HK-2 (cell line): ENCODE measurements around the gene PTPN4.
"Not testable (repeated sequence)": the region's sequence is repeated elsewhere in the genome, so short reads cannot be mapped to it uniquely, and the experiment has no call there.

ENCODE experiments used
- DNase-seq: peaks from one replicate; pipeline ENCODE4 v3.0.0-alpha.2; 2018; ENCODE audit not compliant: unreplicated experiment

Gene PTPN4

DNA sequence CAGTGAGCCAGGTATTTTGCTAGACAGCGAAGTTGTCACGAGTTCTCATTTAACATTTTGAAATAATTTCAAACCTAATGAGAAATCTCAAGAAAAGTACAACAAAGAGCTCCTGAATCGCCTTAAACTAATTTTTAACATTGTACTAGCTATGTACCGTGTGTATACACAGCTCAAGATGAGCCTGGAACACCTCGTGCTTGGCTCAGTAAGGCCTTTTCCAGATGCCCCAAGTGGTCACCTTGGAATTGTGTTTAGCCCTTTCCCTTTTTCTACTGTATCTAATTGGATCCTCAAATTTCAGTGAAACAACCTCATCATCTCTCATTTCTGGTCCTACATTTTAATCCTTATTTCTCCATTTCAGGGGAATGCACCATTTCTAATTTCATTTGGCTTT, 7.2 kb downstream of the PTPN4 start:
- no peak for DNase-seq

DNA sequence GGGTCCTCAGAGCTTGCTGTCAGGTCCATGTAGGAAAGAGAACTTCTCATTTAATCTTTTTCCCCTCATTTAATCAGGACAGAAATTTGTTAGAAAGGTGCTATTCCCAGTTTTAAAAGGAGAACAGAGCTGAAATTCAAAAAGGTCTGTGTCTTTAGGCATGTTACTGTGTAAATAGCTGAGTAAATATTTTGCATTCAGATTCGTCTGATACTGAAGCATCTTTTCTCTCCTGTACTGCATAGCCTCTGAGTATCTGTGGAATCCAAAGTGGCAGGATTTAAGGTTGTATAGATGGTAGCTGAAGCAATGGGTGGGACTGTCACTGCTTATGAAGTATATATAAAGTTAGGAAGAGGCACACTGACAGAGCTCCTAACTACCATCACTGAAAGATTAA, 9.0 kb downstream of the PTPN4 start:
- DNase-seq, result no peak

DNA sequence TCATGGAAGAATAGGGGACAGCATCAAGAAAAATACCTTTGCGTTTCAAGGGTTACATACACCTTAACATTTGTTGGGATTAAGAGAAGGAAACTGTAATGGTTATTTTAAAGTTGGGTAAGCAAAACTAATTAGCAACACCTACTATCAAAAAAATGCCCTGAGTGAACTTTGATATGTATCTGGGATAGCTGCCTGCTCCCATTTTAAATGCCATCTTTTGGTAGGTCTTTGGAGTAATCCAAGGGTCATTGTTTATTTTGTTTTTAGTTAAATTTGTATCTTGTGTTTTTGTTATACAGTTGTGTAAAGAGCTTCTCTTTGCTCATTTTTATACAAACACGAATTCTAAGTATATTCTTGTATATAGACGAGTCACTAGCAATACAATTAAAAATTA, 9.9 kb downstream of the PTPN4 start:
- no peak for DNase-seq

DNA sequence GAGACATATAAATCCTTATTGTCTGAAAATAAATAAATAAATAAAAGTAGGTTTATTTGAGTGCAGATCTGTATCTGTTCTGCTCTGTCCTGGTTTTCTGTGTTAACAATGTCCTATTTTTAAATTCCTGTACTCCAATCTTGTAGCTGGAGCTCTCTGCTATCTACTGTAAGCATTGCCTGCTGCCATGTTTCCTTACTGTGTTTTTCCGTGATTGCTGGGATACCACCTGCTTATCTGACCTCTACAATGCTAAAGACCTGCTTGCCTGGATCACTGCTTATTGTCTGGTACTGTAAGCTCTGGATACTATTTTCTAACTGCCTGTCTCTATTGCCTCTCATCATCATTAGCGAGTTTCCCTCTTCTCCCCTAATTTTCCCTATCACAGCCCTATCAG, 11.6 kb downstream of the PTPN4 start:
- DNase-seq, result no peak

DNA sequence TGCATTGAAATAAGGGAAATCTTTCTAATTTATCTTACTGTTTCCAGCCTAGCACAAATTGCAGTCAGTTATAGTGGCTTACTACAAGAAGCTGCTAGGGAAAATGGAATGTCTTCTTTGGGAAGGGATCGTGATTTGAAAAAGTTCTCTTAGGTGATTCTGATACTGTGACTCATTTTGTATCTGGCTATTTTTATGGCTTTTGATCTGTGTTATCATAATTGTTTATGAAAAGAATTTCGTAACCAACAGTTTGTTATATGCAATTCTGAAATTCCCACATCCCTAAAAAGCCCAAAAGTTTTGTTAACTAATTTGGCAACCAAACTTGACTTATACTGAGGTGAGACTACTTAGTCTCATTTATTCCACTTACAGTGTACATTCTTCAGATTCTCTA, 12.4 kb downstream of the PTPN4 start:
- DNase-seq, result no peak

DNA sequence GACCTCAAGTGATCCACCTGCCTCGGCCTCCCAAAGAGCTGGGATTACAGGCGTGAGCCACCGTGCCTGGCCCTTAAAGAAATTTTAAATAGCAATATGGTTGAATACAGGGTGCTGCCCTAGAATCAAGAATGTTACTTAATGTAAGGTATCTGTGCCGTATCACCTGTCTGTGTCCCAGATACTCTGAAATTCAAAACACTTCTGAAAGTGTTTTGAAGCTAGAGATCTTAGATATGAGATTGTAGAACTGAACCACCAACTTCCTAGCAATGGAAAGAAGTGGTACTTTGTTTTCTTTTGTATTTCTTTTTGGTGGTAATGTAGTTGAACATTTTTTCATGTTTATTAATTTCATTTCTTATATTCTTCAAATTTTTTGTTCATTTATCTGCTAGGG, 13.0 kb downstream of the PTPN4 start:
- no peak for DNase-seq

DNA sequence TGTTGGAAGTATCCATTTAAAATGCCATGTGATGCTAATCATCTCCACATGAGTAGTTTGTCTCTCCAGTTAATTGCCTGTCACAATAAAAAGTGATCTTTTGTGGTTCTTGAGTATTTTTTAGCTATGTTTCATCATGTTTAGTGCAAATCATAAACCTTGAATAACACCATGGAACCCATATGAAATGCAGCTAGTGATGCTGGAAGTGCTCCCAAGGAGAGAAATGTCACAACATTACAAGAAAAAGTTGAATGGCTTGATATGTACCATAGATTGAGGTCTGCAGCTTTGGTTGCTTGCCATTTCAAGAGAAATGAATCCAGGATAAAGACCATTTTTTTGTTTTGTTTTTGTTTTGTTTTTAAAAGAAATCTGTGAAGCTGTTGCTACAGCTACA, 14.3 kb downstream of the PTPN4 start:
- no peak for DNase-seq

DNA sequence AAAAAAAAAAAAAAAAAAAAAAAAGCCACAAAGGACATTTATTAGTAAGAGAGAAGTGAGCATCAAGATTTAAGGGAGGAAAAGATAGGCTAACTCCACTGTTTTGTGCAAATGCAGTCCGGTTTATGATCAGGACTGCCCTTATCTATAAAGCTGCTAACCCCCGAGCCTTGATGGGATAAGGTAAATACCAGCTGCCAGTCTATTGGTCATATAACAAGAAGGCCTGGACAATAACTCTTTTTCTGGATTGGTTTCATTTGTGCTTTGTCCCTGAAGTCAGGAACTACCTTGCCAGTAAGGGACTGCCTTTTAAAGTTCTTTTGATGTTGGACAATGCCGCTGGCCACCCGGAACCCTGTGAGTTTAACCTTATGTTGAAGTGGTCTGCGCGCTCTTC, 15.4 kb downstream of the PTPN4 start:
- DNase-seq, result no peak

DNA sequence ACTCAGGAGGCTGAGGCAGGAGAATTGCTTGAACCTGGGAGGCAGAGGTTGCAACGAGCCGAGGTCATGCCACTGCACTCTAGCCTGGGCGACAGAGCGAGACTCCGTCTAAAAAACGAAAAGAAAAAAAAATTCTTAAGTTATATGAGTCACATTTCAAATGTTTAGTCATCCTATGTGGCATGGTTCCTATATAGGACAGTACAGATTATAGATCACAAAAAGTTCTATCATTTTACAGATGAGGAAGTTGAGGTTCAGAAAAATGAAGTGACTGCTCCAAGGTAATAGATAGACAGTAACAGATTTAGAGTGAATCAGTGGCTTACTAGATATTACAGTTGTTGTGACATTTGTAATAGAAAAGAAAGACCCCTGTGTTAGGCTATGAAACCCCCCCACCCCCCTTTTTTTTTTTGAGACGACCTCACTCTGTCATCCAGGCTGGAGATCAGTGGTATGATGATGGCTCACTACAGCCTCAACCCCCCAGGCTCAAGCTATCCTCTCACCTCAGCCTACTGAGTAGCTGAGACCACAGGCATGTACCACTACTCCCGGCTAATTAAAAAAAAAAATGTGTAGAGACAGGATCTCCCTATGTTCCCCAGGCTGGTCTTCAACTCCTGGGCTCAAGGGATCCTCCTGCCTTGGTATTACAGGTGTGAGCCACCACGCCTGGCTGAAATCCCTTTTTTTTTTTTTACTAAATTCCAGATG, 22.7 kb downstream of the PTPN4 start:
- no peak for DNase-seq

DNA sequence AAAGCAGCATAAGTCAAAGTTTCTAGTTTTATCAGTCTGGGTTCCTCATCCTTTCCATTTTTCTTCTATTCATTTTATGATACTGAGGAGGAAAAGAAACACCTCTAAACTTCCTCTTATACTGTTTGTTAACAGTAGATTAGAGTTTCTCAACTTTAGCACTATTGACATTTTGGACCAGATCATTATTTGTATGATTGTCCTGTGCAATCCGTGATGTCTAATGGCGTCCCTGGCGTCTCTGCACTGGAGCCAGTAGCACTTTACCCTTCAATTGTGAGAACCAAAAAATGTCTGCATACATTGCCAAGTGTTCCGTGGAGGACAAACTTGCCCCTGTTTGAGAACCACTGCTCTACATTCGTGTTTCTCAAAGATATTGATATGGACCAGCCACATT, 25.2 kb downstream of the PTPN4 start:
- no peak for DNase-seq

DNA sequence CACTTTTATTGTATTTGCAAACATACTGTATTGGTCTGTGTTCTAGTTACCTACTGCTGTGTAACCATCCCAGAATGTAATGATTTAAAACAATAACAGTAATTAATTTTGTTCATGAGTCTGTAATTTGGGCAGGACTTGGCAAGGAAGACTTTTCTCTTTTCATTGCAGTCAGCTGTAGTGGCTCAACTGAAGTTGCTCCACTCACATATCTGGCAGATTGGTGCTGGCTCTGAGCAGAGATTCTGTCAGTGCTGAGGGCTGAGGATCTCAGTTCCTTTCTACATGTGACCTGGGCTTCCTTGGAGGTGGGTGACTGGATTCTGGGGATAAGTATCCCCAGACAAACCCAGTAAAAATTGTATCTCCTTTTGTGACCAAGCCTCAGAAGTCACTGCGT, 26.6 kb downstream of the PTPN4 start:
- no peak for DNase-seq

DNA sequence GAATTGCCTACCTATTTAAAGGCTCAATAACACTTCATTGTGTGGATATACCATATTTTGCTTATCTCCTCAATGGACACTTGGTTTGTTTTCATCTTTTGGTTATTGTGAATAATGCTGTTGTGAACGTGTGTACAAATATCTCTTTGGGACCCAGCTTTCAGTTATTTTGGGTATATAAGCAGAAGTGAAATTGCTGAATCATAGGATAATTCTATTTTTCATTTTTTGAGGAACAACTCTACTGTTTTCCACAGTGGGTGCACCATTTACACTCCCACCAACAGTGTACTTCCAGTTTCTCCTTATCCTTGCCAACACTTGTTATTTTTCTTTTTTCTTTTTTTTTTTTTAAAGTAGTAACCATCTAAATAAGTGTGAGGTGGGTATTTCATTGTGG, 29.0 kb downstream of the PTPN4 start:
- DNase-seq, result no peak

DNA sequence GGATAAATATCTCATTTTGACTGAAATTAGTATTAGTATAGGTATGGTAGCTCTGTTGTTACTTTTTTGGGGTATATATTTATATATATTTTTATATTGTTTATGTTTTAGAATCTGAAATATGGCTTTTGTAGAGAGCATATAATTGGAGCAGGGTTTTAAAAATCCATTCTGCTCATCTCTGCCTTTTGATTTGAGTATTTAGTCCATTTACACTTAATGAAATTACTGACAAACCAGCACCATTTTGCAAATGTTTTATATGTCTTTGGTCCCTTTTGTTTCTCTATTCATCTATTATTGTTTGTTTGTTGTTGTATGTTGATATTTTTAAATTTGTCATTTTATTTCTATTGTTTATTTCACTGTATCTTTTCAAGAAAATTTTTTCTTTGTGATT, 30.7 kb downstream of the PTPN4 start:
- DNase-seq, result no peak

DNA sequence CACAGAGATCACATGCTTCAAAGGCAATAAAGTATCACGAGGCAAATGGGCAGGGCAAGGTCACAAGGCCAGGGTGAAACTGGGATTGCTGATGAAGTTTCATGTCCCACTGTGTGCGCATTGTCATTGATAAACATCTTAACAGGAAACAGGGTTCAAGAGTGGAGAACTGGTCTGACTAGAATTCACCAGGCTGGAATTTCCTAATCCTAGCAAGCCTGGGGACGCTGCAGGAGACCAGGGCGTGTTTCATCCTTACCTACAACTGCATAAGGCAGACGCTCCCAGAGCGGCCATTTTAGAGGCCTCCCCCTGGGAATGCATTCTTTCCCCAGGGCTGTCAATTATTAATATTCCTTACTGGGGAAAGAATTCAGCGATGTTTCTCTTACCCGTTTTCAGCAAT, 33.2 kb downstream of the PTPN4 start:
- no peak for DNase-seq

DNA sequence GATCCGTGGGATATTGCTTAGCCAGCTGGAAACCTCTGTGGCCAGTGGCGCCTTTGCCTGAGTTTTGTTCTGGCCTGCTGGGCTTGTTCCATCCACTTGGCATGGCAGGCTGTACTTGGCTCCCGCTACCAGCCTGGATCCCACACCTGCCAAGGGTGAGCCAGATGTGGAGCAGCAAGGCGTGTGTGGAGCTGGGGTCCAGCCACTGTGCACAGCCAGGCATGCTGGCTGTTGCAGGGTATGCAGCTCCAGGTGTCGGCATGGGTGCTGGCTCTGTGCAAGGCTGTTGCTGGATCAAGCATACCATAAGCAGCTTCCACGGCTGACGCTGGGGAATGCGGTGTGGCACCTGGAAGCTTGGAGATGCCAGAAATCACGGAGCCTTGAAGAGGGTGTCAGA, 34.5 kb downstream of the PTPN4 start:
- DNase-seq, result no peak

DNA sequence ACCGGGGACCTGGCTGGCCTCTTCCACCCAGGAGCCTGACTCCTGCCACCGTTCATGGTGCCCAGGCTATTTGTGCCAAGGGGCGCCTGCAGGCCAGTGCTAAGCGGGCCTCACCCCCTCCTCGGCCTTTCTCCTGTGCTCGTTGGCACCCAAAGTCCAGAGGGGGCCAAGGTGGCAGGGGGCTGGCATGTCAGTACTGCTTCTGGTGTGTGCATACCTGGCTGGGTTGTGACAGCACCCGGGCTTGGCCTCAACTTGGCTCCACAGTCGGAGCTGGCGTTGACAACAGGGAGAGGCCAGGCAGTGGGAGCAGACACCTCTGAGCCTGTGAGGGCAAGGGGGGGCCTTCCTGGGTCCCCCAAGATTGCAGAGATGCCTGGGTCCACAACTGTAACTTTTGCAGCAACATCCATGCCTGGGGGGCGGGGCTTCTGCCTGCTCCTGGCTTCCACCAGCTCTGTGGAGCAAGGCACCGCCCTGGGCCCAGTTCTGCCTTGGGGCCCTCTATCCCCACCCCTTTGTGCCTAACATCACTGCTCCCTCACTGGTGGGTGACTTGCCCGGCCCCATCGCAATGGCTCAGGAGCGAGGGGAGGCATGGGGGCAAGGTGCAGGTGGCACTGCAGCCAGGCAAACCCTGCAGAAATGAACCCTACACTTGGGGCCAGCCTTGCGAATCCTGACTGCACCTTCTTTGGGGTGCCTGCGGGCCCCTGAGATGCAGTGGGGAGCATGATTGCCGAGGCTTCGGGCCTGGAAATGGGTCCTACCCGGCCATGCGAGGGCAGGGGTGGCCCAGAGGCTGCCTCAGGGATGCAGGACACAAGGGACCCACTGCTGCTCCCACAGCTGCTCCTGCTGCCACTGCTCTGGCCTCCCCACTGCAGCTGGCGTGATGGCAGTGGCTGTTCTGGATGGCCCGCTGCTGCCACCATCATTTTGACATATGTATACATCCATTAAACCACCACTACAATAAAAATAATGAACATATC, 35.9 kb downstream of the PTPN4 start:
- no peak for DNase-seq

DNA sequence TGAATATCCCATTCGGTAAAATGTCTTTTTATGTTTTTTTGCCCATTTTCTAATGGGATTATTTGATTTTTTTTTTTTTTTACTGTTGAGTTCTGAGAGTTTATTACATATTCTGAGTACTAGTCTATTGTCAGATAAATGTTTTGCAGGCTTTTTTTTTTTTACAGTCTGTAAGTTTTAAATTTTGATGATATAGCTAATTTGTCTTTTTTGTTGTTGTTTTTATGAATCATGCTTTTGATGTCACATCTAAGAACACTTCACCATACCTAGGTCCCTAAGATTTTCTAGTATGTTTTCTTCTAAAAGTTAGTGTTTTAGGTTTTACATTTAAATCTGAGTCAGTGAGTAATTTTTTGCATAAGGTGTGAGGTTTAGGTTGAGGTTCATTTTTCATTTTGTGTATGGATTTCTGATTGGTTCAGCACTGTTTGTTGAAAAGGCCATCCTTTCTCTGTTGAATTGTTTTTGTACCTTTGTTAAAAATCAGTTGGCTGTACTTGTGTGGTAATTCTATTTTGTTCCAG, 40.7 kb downstream of the PTPN4 start:
- DNase-seq, result no peak

DNA sequence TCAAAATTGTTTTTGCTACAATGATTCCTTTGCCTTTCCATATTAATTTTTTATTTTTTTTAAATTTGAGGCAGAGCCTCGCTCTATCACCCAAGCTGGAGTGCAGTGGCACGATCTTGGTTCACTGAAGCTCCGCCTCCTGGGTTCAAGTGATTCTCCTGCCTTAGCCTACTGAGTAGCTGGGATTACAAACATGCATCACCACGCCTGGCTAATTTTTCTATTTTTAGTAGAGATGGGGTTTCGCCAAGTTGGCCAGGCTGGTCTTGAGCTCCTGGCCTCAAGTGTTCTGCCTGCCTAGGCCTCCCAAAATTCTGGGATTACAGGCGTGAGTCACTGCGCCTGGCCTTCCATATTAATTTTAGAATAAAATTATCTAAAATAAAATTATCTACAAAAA, 41.3 kb downstream of the PTPN4 start:
- no peak for DNase-seq

DNA sequence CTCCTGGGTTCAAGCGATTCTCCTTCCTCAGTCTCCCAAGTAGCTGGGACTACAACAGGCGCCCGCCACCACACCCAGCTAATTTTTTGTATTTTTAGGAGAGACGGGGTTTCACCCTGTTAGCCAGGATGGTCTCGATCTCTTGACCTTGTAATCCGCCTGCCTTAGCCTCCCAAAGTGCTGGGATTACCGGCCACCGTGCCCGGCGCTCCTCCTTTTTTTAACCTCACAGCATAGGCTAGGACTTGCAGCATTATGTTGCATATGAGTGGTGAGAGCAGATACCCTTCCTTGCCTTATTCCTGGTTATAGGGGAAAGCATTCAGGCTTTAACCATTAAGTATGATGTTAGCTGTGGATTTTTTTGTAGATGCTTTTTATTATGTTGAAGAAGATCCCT, 42.3 kb downstream of the PTPN4 start:
- not testable (repeated sequence) for DNase-seq

DNA sequence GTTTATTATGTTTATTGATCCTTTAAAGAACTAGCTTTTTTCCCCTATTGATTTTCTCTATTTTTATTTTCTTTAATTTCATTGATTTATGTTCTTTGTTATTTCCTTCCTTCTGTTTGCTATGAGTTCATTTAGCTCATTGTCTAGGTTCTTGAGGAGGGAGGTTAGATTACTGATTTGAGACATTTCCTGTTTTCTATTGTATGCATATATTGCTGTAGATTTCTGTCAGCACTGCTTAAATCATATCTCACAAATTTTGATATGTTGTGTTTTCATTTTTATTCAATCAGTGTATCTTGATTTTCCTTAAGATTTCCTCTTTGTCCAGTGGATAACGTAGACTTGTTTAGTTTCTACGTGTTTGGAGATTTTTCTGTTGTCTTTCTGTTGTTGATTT, 43.4 kb downstream of the PTPN4 start:
- no peak for DNase-seq

DNA sequence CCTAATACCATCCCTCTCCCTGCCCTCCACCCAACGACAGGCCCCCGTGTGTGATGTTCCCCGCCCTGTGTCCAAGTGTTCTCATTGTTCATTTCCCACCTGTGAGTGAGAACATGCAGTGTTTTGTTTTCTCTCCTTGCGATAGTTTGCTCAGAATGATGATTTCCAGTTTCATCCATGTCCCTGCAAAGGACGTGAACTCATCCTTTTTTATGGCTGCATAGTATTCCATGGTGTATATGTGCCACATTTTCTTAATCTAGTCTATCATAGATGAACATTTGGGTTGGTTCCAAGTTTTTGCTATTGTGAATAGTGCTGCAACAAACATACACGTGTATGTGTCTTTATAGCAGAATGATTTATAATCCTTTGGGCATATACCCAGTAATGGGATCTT, 44.7 kb downstream of the PTPN4 start:
- not testable (repeated sequence) for DNase-seq

DNA sequence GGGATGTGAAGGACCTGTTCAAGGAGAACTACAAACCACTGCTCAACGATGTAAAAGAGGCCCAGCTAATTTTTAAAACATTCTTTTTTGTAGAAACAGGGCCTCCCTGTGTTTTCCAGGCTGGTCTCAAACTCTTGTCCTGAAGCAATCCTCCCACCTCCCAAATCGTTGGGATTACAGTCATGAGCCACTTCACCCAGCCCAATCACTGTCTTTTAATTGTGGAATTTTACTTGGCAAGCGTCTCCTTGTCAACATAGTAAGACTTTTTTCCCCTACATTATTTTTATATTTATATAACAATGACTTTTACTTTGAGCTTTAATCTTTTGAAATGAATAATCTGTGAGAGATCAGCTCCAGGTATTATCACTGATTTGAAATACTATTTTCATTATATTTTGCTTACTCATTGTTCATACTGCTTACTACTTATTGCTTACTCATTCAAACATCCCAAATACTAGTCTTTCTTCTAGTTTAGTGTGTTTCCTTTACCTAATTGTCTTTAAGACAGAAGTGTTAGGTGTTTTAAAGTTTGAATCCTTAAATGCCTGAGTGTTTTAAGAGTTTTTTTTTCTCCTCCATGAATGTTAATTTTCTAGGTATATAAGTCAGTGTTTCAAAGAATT, 48.9 kb downstream of the PTPN4 start:
- DNase-seq, result no peak
